Loucy (cell line): ENCODE results near the gene KBTBD4.
"Not testable (repeated sequence)": the region's sequence is repeated elsewhere in the genome, so short reads cannot be mapped to it uniquely, and the experiment has no call there.

Source experiments
- H2AFZ ChIP-seq: fragments of 200-600 bp; sonication (generic); 2 replicates; pipeline ENCODE4 v1.6.0; 2016; ENCODE audit warnings: antibody characterized with exemption, mild to moderate bottlenecking, low read length, moderate library complexity
- H3F3A ChIP-seq: fragments of 200-600 bp; 2 replicates; pipeline ENCODE4 v1.6.0; 2016; ENCODE audit warnings: antibody characterized with exemption, low read depth, mild to moderate bottlenecking
- H3K27me3 ChIP-seq: fragments of 200-600 bp; sonication (generic); 2 replicates; pipeline ENCODE4 v1.6.1; 2014; ENCODE audit warnings: low read length, mild to moderate bottlenecking; ENCODE audit not compliant: insufficient read depth, poor library complexity, severe bottlenecking
- H3K36me3 ChIP-seq: fragments of 200-600 bp; sonication (generic); 2 replicates; pipeline ENCODE4 v1.6.1; 2016; ENCODE audit warnings: low read length; ENCODE audit not compliant: insufficient read depth
- H3K4me1 ChIP-seq: fragments of 200-600 bp; sonication (generic); 2 replicates; pipeline ENCODE4 v1.5.1; 2014; ENCODE audit warnings: low read length, mild to moderate bottlenecking; ENCODE audit not compliant: insufficient read depth, poor library complexity, severe bottlenecking
- H3K4me2 ChIP-seq: fragments of 200-600 bp; sonication (generic); 2 replicates; pipeline ENCODE4 v1.6.0; 2014; ENCODE audit warnings: antibody characterized with exemption, low read length, low read depth, mild to moderate bottlenecking; ENCODE audit not compliant: poor library complexity, severe bottlenecking
- H3K4me3 ChIP-seq: fragments of 200-600 bp; sonication (generic); 2 replicates; pipeline ENCODE4 v1.5.1; 2014; ENCODE audit warnings: low read length, mild to moderate bottlenecking, mixed read lengths; ENCODE audit not compliant: poor library complexity, severe bottlenecking
- H3K79me2 ChIP-seq: fragments of 200-600 bp; sonication (generic); 2 replicates; pipeline ENCODE4 v1.6.1; 2014; ENCODE audit warnings: low read length; ENCODE audit not compliant: insufficient read depth
- H3K9ac ChIP-seq: fragments of 200-600 bp; sonication (generic); 2 replicates; pipeline ENCODE4 v1.6.0; 2014; ENCODE audit warnings: mild to moderate bottlenecking, low read depth, low read length, moderate library complexity; ENCODE audit not compliant: poor library complexity, severe bottlenecking
- H3K9me2 ChIP-seq: fragments of 200-600 bp; sonication (generic); replicated peaks from 2 replicates; pipeline ENCODE4 v1.6.1; 2016; ENCODE audit warnings: low read depth, low read length, mixed read lengths
- H3K9me3 ChIP-seq: fragments of 200-600 bp; sonication (generic); 2 replicates; pipeline ENCODE4 v1.6.1; 2014; ENCODE audit warnings: mild to moderate bottlenecking, antibody characterized with exemption, low read length, low read depth; ENCODE audit not compliant: insufficient read depth
- H4K20me1 ChIP-seq: fragments of 200-600 bp; sonication (generic); 2 replicates; pipeline ENCODE4 v1.6.0; 2014; ENCODE audit warnings: antibody characterized with exemption, low read length, mild to moderate bottlenecking; ENCODE audit not compliant: insufficient read depth, poor library complexity, severe bottlenecking
- EZH2phosphoT487 ChIP-seq: fragments of 200-600 bp; IDR thresholded peaks from 2 replicates; pipeline ENCODE4 v1.6.1; 2018; ENCODE audit warnings: antibody characterized with exemption, mild to moderate bottlenecking, moderate library complexity, borderline replicate concordance
- TF ChIP-seq, protein P1 (sequence below): fragments of 200-600 bp; sonication (generic); conservative IDR thresholded peaks from 2 replicates; pipeline ENCODE4 v1.5.1; 2014; ENCODE audit warnings: mild to moderate bottlenecking, antibody characterized with exemption, low read length

The KBTBD4 gene

DNA sequence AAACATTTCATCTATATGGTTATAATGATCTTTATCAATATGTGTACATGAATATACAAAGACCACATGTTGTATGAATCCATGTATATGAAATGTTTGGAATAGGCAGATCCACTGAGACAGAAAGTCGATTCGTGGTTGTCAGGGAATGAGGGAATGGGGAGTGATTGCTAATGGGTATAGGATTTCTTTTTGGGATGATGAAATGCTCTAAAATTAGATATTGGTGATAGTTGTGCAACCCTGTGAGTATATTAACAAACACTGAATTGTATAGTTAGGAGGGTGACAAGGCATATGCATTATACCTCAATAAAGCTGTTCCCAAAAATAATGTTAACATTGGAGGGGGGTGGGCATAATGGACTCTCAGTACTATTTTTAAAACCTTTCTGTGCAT is 18.3 kb downstream of the KBTBD4 start:
- no peaks in the 10 kb centered on the region for H3K9me3 ChIP-seq
- no peaks in the 10 kb centered on the region for H4K20me1 ChIP-seq
- H3K4me2 ChIP-seq = no peak overlapping the region
- H3K4me3 ChIP-seq = no peak overlapping the region
- H3K4me1 ChIP-seq = peaks cover 4% of the 10 kb centered on the region
- H3K9me2 ChIP-seq = no peaks in the 10 kb centered on the region
- no peak overlapping the region for H3K9ac ChIP-seq
- H2AFZ ChIP-seq = no peak overlapping the region
- no peaks in the 10 kb centered on the region for H3K36me3 ChIP-seq
- peaks cover 12% of the 10 kb centered on the region for H3K79me2 ChIP-seq
- no peaks in the 10 kb centered on the region for H3F3A ChIP-seq
- TF ChIP-seq EZH2phosphoT487 = no peak
- TF ChIP-seq, protein P1, sequence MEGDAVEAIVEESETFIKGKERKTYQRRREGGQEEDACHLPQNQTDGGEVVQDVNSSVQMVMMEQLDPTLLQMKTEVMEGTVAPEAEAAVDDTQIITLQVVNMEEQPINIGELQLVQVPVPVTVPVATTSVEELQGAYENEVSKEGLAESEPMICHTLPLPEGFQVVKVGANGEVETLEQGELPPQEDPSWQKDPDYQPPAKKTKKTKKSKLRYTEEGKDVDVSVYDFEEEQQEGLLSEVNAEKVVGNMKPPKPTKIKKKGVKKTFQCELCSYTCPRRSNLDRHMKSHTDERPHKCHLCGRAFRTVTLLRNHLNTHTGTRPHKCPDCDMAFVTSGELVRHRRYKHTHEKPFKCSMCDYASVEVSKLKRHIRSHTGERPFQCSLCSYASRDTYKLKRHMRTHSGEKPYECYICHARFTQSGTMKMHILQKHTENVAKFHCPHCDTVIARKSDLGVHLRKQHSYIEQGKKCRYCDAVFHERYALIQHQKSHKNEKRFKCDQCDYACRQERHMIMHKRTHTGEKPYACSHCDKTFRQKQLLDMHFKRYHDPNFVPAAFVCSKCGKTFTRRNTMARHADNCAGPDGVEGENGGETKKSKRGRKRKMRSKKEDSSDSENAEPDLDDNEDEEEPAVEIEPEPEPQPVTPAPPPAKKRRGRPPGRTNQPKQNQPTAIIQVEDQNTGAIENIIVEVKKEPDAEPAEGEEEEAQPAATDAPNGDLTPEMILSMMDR = no peak
- no peaks in the 10 kb centered on the region for H3K27me3 ChIP-seq

DNA sequence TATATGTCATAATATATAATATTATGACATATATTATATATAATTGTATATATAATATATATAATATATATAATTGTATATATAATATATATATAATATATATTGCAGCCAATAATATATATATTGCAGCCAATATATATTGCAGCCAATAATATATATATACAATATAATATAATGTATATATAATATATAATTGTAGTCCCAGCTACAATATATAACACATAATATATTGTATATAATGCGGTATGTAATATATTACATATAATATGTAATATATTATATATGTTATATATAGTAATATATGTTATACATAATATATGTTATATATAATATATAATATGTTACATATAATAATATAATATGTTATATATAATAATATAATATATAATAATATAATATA is 20.1 kb downstream of the KBTBD4 start:
- Histone ChIP-seq H3K9ac (no peak overlapping the region), H3K36me3 (no peaks in the 10 kb centered on the region), H2AFZ (no peak overlapping the region), H3F3A (no peaks in the 10 kb centered on the region), H3K79me2 (no peaks in the 10 kb centered on the region), H3K4me2 (no peak overlapping the region), H3K9me2 (no peaks in the 10 kb centered on the region), H3K4me1 (no peaks in the 10 kb centered on the region), H3K4me3 (no peak overlapping the region), H3K9me3 (no peaks in the 10 kb centered on the region), H4K20me1 (no peaks in the 10 kb centered on the region), H3K27me3 (no peaks in the 10 kb centered on the region)
- TF ChIP-seq, protein P1 = no peak

DNA sequence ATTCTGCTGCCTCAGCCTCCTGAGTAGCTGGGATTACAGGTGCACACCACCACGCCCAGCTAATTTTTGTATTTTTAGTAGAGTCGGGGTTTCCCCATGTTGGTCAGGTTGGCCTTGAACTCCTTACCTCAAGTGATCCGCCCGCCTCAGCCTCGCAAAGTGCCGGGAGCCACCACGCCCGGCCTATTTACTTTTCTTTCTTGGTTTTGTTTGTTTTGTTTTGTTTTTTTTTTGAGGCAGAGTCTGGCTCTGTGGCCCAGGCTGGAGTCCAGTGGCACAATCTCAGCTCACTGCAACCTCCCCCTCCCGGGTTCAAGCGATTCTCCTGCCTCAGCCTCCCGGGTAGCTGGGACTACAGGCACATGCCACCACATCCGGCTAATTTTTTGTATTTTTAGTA is 21.8 kb downstream of the KBTBD4 start:
- H4K20me1 ChIP-seq, H3K9ac ChIP-seq, H3K4me3 ChIP-seq, H3K9me2 ChIP-seq, H3K4me1 ChIP-seq, H3F3A ChIP-seq, H3K27me3 ChIP-seq, H3K36me3 ChIP-seq, H2AFZ ChIP-seq, H3K4me2 ChIP-seq, H3K9me3 ChIP-seq: not testable (repeated sequence)
- peaks cover 13% of the 10 kb centered on the region for H3K79me2 ChIP-seq

DNA sequence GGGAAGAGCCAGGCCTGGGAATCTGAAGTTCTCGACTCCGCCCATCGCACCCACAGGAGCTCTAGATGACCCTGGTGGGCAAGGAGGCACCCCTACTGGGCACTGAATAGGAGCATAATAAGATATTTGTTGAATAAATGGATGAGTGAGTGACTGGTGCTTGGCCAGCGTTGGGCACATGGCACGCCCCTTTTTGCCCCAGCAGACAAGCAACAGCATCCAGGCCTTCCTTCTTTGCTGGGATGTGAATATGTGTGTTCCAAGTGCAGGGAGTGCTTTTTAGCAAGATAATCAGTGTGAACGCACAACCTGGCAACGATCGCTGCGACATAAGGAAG is 25.4 kb downstream of the KBTBD4 start:
- Histone ChIP-seq H3K79me2 (peaks cover 50% of the 10 kb centered on the region), H2AFZ (peak overlapping the region; percentile 99), H3K4me1 (peaks cover 25% of the 10 kb centered on the region)

More for the DNA sequence above, 25.4 kb downstream of the KBTBD4 start:
- TF ChIP-seq EZH2phosphoT487 = no peak
- TF ChIP-seq, protein P1 = 0 out of 2 replicates have a peak, but pooled peaks have one; percentile 21
- H3K4me2 ChIP-seq = peak overlapping the region; percentile 83
- H3K4me3 ChIP-seq = peak overlapping the region; percentile 99
- H3K36me3 ChIP-seq = no peaks in the 10 kb centered on the region
- H3K9me3 ChIP-seq = no peaks in the 10 kb centered on the region
- H3K9ac ChIP-seq = peak overlapping the region; percentile 95
- no peaks in the 10 kb centered on the region for H3K9me2 ChIP-seq
- no peaks in the 10 kb centered on the region for H3K27me3 ChIP-seq
- no peaks in the 10 kb centered on the region for H3F3A ChIP-seq
- H4K20me1 ChIP-seq = peaks cover 41% of the 10 kb centered on the region
